T-helper 2 cell treated with Interferon-gamma antibody and Interleukin-4, amounts not matched to agents 5 μg/mL and 100 μg/mL, for 36 hours (primary cell): Measurements from ENCODE around the gene RTN4IP1.
"Not testable (repeated sequence)": the region's sequence is repeated elsewhere in the genome, so short reads cannot be mapped to it uniquely, and the experiment has no call there.

ENCODE experiments used
- DNase-seq: peaks from one replicate; pipeline ENCODE4 v3.0.0; 2021; ENCODE audit warnings: low spot score
- H3K27ac Mint-ChIP-seq: one replicate; pipeline ENCODE4 v1.8.0; 2021; ENCODE audit warnings: mild to moderate bottlenecking, mixed read lengths
- H3K27me3 Mint-ChIP-seq: one replicate; pipeline ENCODE4 v1.8.0; 2021; ENCODE audit warnings: low read depth, mixed read lengths
- H3K36me3 Mint-ChIP-seq: one replicate; pipeline ENCODE4 v1.8.0; 2021; ENCODE audit warnings: low read depth, mixed read lengths
- H3K4me1 Mint-ChIP-seq: one replicate; pipeline ENCODE4 v1.8.0; 2021; ENCODE audit warnings: low read depth, mixed read lengths
- H3K4me3 Mint-ChIP-seq: one replicate; pipeline ENCODE4 v1.8.0; 2022; ENCODE audit warnings: mild to moderate bottlenecking, moderate library complexity, mixed read lengths
- H3K9me3 Mint-ChIP-seq: one replicate; pipeline ENCODE4 v1.8.0; 2021; ENCODE audit warnings: mixed read lengths

The RTN4IP1 gene

GRCh38 chr6:106586815-106587415 is 42.4 kb downstream of the RTN4IP1 start:
- DNase-seq: no peak
- Mint-ChIP-seq H3K9me3 (no peaks in the 10 kb centered on the region), H3K4me3 (no peak overlapping the region), H3K36me3 (peaks cover 24% of the 10 kb centered on the region), H3K27me3 (no peaks in the 10 kb centered on the region), H3K4me1 (no peaks in the 10 kb centered on the region), H3K27ac (no peak overlapping the region)

GRCh38 chr6:106581468-106581867 is 47.8 kb downstream of the RTN4IP1 start:
- no peak for DNase-seq
- no peaks in the 10 kb centered on the region for H3K9me3 Mint-ChIP-seq
- no peaks in the 10 kb centered on the region for H3K4me1 Mint-ChIP-seq
- H3K36me3 Mint-ChIP-seq: peaks cover 14% of the 10 kb centered on the region
- no peak overlapping the region for H3K4me3 Mint-ChIP-seq
- H3K27me3 Mint-ChIP-seq: no peaks in the 10 kb centered on the region
- no peak overlapping the region for H3K27ac Mint-ChIP-seq

- Mint-ChIP-seq H3K4me3 (no peak overlapping the region), H3K27ac (no peak overlapping the region), H3K27me3 (no peaks in the 10 kb centered on the region), H3K4me1 (no peaks in the 10 kb centered on the region), H3K36me3 (peaks cover 18% of the 10 kb centered on the region), H3K9me3 (no peaks in the 10 kb centered on the region)
- no peak for DNase-seq
Observed at GRCh38 chr6:106579281-106579680, 50.0 kb downstream of the RTN4IP1 start.

- DNase-seq: no peak
- H3K9me3 Mint-ChIP-seq: no peaks in the 10 kb centered on the region
- H3K27me3 Mint-ChIP-seq: no peaks in the 10 kb centered on the region
- peaks cover 23% of the 10 kb centered on the region for H3K36me3 Mint-ChIP-seq
- H3K4me3 Mint-ChIP-seq: no peak overlapping the region
- H3K4me1 Mint-ChIP-seq: no peaks in the 10 kb centered on the region
- H3K27ac Mint-ChIP-seq: no peak overlapping the region
Observed at GRCh38 chr6:106574741-106575458, 54.4 kb downstream of the RTN4IP1 start.

GRCh38 chr6:106572875-106573585 is 56.3 kb downstream of the RTN4IP1 start:
- Mint-ChIP-seq H3K27ac (no peak overlapping the region), H3K4me1 (peaks cover 1% of the 10 kb centered on the region), H3K9me3 (no peaks in the 10 kb centered on the region), H3K36me3 (peaks cover 29% of the 10 kb centered on the region), H3K27me3 (no peaks in the 10 kb centered on the region), H3K4me3 (no peak overlapping the region)
- no peak for DNase-seq

- Mint-ChIP-seq H3K4me3 (no peak overlapping the region), H3K36me3 (peaks cover 33% of the 10 kb centered on the region), H3K27ac (no peak overlapping the region), H3K4me1 (peaks cover 1% of the 10 kb centered on the region), H3K27me3 (no peaks in the 10 kb centered on the region), H3K9me3 (no peaks in the 10 kb centered on the region)
- no peak for DNase-seq
Observed at GRCh38 chr6:106572436-106572835, 56.9 kb downstream of the RTN4IP1 start.

GRCh38 chr6:106569428-106569827 is 59.9 kb downstream of the RTN4IP1 start:
- H3K9me3 Mint-ChIP-seq: no peaks in the 10 kb centered on the region
- no peak overlapping the region for H3K27ac Mint-ChIP-seq
- H3K4me1 Mint-ChIP-seq: peaks cover 4% of the 10 kb centered on the region
- DNase-seq: no peak
- H3K27me3 Mint-ChIP-seq: no peaks in the 10 kb centered on the region
- peaks cover 44% of the 10 kb centered on the region for H3K36me3 Mint-ChIP-seq
- H3K4me3 Mint-ChIP-seq: no peak overlapping the region

GRCh38 chr6:106568530-106568929 is 60.8 kb downstream of the RTN4IP1 start:
- H3K27ac Mint-ChIP-seq: no peak overlapping the region
- H3K9me3 Mint-ChIP-seq: no peaks in the 10 kb centered on the region
- no peak for DNase-seq
- H3K4me3 Mint-ChIP-seq: no peak overlapping the region
- H3K36me3 Mint-ChIP-seq: peaks cover 50% of the 10 kb centered on the region
- no peaks in the 10 kb centered on the region for H3K27me3 Mint-ChIP-seq
- H3K4me1 Mint-ChIP-seq: peaks cover 4% of the 10 kb centered on the region

- no peak overlapping the region for H3K27ac Mint-ChIP-seq
Observed at GRCh38 chr6:106564476-106564875, 64.8 kb downstream of the RTN4IP1 start.

GRCh38 chr6:106563614-106564013 is 65.7 kb downstream of the RTN4IP1 start:
- DNase-seq: no peak
- no peaks in the 10 kb centered on the region for H3K9me3 Mint-ChIP-seq
- H3K27me3 Mint-ChIP-seq: no peaks in the 10 kb centered on the region
- no peak overlapping the region for H3K4me3 Mint-ChIP-seq
- peaks cover 4% of the 10 kb centered on the region for H3K4me1 Mint-ChIP-seq
- H3K27ac Mint-ChIP-seq: no peak overlapping the region
- peaks cover 59% of the 10 kb centered on the region for H3K36me3 Mint-ChIP-seq

More at GRCh38 chr6:106564476-106564875, 64.8 kb downstream of the RTN4IP1 start:
- Mint-ChIP-seq H3K4me1 (peaks cover 4% of the 10 kb centered on the region), H3K9me3 (no peaks in the 10 kb centered on the region), H3K4me3 (no peak overlapping the region), H3K36me3 (peaks cover 59% of the 10 kb centered on the region), H3K27me3 (no peaks in the 10 kb centered on the region)
- no peak for DNase-seq

- H3K27ac Mint-ChIP-seq: no peak overlapping the region
- no peak overlapping the region for H3K4me3 Mint-ChIP-seq
- no peaks in the 10 kb centered on the region for H3K9me3 Mint-ChIP-seq
- peaks cover 64% of the 10 kb centered on the region for H3K36me3 Mint-ChIP-seq
- DNase-seq: no peak
- peaks cover 3% of the 10 kb centered on the region for H3K4me1 Mint-ChIP-seq
- H3K27me3 Mint-ChIP-seq: no peaks in the 10 kb centered on the region
Observed at GRCh38 chr6:106561686-106562405, 67.5 kb downstream of the RTN4IP1 start.

- Mint-ChIP-seq H3K27ac (no peak overlapping the region), H3K36me3 (peaks cover 64% of the 10 kb centered on the region), H3K4me3 (no peak overlapping the region), H3K9me3 (no peaks in the 10 kb centered on the region), H3K4me1 (no peaks in the 10 kb centered on the region), H3K27me3 (no peaks in the 10 kb centered on the region)
- no peak for DNase-seq
Observed at GRCh38 chr6:106560996-106561685, 68.2 kb downstream of the RTN4IP1 start.

- H3K4me1 Mint-ChIP-seq, H3K9me3 Mint-ChIP-seq, DNase-seq, H3K27ac Mint-ChIP-seq, H3K4me3 Mint-ChIP-seq, H3K27me3 Mint-ChIP-seq: not testable (repeated sequence)
- H3K36me3 Mint-ChIP-seq: peaks cover 65% of the 10 kb centered on the region
Observed at GRCh38 chr6:106559659-106560058, 69.6 kb downstream of the RTN4IP1 start.
